HCEC 1CT (cell line): ENCODE measurements around the gene GADD45B.
"Not testable (repeated sequence)": the region's sequence is repeated elsewhere in the genome, so short reads cannot be mapped to it uniquely, and the experiment has no call there.

ENCODE experiments used
- DNase-seq: peaks from one replicate; pipeline ENCODE4 v3.0.0-alpha.2; 2017

Gene GADD45B

GRCh38 chr19:2444251-2445002 lies 31.5 kb upstream of the GADD45B start:
- no peak for DNase-seq

GRCh38 chr19:2446381-2446780 lies 29.5 kb upstream of the GADD45B start:
- DNase-seq, result no peak

GRCh38 chr19:2449019-2449418 lies 26.9 kb upstream of the GADD45B start:
- no peak for DNase-seq

GRCh38 chr19:2451138-2451537 lies 24.8 kb upstream of the GADD45B start:
- no peak for DNase-seq

GRCh38 chr19:2451741-2452140 lies 24.2 kb upstream of the GADD45B start:
- no peak for DNase-seq

- DNase-seq, result no peak
These were observed 22.4 kb upstream of the GADD45B start for GRCh38 chr19:2453431-2454025.

- DNase-seq, result no peak
These were observed 21.5 kb upstream of the GADD45B start for GRCh38 chr19:2454199-2454961.

GRCh38 chr19:2454962-2455850 lies 20.7 kb upstream of the GADD45B start:
- DNase-seq, result no peak

GRCh38 chr19:2455851-2456570 lies 19.9 kb upstream of the GADD45B start:
- DNase-seq, result no peak

GRCh38 chr19:2457394-2458037 lies 18.4 kb upstream of the GADD45B start:
- DNase-seq, result no peak

GRCh38 chr19:2458054-2458453 lies 17.9 kb upstream of the GADD45B start:
- no peak for DNase-seq

GRCh38 chr19:2458776-2459175 lies 17.2 kb upstream of the GADD45B start:
- not testable (repeated sequence) for DNase-seq

- DNase-seq, result no peak
These were observed 15.7 kb upstream of the GADD45B start for GRCh38 chr19:2460245-2460644.

- peak; percentile 65 for DNase-seq
These were observed 13.9 kb upstream of the GADD45B start for GRCh38 chr19:2461751-2462634.

GRCh38 chr19:2462635-2463421 lies 13.1 kb upstream of the GADD45B start:
- peak; percentile 97 for DNase-seq

GRCh38 chr19:2463694-2464093 lies 12.2 kb upstream of the GADD45B start:
- DNase-seq, result not testable (repeated sequence)

- no peak for DNase-seq
These were observed 11.5 kb upstream of the GADD45B start for GRCh38 chr19:2464389-2464788.

- DNase-seq, result no peak
These were observed 7.3 kb upstream of the GADD45B start for GRCh38 chr19:2468596-2468995.

GRCh38 chr19:2469102-2469914 lies 6.6 kb upstream of the GADD45B start:
- DNase-seq, result peak; percentile 48
